ENCODE data around the gene STATH.
"Not testable (repeated sequence)": the region's sequence is repeated elsewhere in the genome, so short reads cannot be mapped to it uniquely, and the experiment has no call there.

Gene STATH, protein sequence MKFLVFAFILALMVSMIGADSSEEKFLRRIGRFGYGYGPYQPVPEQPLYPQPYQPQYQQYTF

DNA sequence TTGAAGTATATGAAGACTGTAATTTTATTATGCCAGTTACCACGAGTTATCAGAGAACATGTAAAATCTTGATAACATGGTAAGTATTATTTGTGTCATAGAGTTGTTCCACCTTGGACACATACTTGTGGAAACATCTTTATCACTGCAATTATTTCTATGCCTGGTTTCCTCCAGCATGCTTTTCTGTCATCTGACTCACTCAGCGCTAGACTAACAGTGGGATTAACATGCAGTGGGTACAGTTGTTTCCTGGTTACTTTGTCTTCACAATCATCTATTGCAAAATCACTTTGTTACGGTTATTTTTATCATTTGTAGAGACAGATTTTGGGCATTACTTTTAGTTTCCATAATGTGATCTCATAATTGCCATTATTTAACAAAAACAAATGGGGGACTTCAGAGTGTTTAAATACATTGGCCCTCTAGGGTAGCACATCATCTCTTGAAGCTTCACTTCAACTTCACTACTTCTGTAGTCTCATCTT lies at the start of gene STATH:
Gene STATH (plus strand): TSS at position 441 of the 491 bp plus-strand sequence. CDS start 2,472 bp downstream, outside the sequence.
- no peak for DNase-seq

DNA sequence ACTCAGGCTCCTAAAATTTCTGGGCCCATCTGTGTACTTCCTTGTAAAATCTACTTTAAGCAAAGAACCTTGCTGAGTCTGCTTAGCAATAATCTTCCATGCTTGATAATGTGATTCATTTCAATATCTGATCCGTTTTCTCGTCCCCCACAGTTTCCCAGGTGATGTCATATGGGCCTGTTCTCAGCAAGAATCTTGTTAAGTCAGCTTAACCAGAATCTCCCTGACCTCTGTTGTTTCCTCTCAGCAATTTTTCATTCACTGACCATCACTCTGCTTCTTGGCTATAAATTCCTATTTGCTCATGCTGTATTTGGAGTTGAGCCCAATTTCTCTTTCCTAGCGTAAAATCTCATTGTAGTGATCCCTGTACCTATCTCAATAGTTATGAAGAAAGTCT lies 44.2 kb upstream of the STATH start:
- DNase-seq = no peak

DNA sequence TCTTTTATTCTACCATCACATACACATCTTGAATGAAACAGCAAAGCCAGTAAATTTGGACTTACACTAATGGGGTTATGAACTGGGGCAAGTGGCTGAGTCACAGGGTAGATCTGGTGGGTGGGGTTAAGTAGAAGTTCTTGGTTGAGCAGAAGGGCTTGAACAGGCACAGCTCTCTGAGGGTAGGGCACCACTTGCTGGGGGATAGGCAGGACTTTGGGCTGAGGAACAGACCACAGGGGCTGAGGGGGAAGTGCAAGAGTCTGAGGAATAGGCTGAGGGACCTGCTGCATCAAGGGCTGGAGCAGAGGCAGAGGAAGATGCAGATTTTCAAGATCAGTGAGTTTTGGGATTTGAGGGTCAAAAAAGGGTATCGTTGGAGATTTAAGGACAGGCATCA lies 38.6 kb upstream of the STATH start:
- DNase-seq = no peak

DNA sequence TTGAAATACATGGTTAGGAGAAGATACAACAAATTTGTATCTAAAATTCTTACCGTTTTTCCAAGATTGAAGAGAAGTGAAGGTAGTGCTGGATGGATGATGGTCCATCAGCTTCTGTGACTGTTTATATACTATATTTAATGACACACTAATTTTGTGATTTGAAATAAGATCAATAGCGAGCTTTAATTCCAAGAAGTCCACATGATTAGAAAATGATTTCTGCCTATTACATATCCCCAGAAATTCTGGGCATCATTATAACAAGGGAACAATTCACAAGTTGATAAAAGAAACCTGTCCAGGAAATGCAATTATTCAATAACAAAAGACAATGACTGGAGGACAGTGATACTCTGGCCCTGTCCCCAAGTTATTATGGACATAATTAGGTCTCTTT lies 30.1 kb upstream of the STATH start, which contains the start of gene CSN2:
Gene CSN2 (minus strand): TSS at position 101 of the 400 bp plus-strand sequence. CDS start 4,733 bp downstream, outside the sequence.
- no peak for DNase-seq

DNA sequence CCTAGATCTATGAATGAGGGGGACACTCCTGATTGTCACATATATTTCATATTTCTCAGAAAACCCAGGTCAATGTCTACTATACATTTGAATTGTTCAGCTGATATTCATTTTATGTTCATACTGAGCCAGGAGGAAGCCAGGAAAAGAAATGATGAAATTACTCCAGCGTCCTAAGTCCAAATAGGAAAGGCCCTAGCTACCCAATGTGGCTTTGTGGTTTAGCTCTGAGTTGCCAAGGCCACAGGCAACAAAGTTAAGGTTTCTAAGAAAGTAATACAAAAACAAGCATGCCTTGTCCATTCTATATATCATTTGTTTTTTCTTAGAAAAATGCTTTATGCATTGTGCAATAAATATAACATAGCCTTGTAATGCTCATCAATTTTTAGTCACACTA lies 25.7 kb upstream of the STATH start:
- no peak for DNase-seq

DNA sequence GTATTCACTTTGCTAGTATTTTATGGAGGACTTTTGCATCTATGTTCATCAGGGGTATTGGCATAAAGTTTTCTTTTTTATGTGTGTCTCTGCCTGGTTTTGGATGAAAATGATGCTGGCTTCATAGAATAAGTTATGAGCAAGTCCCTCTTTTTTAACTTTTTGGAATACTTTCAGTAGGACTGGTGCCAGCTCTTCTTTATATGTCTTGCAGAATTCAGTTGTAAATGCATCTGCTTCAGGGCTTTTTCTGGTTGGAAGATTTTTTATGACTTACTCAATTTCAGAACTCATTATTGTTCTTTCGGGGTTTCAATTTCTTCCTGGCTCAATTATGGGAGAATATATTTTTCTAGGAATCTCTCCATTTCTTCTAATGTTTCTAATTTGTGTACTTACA lies 21.1 kb upstream of the STATH start:
- DNase-seq = no peak

DNA sequence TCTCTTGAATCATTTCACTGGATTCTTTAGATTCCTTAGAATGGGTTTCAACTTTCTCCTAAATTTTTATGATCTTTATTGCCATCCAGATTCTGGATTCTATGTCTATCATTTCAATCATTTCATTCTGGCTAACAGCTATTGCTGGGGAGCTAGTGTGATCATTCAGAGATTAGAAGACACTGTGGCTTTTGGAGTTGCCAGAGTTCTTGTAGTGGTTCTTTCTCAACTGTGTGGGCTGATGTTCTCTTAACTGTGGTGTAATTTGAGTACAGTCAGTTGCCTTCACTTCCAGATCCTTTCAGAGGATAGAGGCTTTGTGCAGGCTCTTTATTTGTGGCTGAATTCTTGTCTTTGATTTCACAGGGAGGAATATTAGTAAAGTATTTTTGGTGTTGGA lies 18.2 kb upstream of the STATH start:
- DNase-seq = no peak

DNA sequence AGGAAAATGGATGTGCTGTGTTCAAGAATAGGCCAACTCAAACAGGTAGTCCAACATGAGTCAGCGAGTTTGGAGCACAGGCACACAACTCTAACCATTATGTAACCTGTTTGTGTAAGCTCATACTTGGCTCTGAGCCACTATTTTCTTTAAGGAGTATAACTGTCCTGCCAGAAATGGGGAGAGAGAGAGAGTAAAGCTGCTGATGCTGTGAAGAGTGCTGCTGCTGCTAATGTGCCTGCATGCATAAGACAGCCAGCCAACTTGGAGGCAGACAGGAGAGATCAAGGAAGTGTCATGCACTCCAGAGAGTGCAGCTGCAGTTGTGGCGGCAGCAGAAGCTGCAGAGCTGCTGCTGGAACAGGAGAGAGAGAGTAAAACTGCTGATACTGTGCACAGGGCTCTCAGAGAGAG lies 11.7 kb upstream of the STATH start:
- no peak for DNase-seq

DNA sequence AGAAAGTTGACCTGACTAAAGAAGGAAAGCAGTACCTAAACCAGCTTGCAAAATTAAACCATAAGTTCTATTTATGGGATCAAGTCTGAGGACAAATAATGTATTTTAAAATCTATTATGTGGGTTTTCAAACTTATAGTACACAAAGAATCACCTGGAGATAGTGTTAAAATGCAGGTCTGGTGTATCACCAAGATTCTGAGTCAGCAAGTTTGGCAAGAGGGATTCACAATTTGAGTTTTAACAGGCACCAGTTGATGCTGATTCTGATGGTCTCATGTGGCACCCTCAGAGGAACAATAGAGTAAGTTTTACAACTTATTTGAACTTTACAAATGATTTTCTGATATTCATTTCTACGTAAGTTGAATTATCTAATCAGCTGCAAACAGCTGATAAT lies 9.1 kb upstream of the STATH start:
- DNase-seq = no peak

DNA sequence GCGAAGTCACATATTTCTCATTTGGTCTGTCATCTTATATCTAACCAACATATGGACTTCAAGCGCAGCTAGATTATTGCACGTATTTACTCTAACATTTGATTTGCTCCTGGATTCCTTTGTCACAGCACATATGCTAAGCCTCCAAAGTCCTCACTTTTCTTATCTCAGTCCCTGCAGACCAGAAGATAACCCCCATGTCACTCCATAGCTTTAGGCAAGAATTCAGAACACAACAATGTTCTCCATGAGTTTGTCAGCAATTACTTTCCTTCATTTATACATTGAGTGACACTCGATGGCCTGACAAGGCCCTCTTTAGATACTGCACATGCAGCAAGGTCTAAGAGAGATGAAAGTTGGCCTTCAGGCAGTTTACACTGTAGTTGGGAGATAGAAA lies 4.8 kb upstream of the STATH start:
- DNase-seq = no peak

DNA sequence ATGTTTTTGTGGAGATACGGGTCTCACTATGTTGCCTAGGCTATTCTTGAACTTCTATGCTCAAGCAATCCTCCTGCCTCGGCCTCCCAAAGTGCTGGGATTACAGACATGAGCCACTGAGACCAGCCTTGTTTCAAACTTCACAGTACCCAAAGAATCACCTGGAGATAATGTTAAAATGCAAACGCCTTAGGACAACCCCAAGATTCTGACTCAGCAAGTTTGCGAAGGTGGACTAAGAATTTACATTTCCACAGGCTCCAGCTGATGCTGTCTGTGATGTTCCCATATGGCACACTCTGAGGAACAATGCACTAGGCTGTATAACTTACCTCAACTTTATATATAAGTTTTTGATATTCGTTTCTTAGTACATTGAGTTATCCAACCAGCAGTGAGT lies 984 bp upstream of the STATH start:
- DNase-seq = no peak

DNA sequence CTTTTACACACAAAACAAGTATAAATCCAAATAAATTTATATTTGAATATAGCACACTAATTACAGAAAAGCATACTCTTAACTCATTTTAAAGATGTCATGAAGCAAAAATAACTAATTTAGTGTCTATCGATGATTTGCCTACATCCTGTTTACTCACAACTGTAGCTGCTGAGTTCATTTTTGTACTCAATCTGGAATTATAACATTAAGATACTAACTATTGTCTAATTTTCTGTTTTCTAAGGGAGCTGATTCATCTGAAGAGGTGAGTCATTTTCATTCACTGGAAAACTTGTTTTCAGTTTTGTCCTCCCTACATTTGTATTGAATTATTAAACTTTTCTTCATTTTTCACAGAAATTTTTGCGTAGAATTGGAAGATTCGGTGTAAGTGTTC lies 3.7 kb downstream of the STATH start:
- DNase-seq = no peak

DNA sequence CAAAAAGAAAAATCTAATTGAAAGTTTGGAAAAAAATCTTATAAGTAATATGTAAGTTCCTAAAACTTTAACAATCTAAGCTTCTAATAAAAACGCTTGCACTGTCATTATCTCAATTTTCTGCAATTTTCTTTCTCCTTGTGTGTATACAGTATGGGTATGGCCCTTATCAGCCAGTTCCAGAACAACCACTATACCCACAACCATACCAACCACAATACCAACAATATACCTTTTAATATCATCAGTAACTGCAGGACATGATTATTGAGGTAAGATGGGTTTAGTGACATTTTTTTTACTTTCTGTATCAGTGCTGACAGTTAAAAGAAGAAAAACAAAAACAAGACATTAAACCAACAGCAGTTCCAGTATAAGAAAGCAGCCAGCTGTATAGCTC lies 4.9 kb downstream of the STATH start:
- DNase-seq = no peak

DNA sequence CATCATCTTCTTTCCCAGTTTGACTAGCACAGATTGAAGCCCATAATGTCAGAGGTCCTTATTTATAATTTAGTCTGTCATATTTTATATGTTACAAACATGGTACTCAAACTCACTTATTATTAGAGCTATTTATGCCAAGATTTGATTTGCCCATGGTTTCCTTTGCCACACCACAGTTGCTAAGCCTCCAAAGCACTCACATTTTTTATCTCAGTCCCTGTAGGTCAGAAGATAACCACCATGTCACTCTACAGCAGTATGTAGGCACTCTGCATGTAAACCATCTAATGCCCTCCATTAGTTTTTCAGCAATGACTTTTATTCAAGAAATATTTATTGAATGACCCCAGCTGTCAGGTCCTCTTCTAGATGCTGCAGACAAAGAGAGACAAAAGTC lies 6.7 kb downstream of the STATH start:
- DNase-seq = no peak

DNA sequence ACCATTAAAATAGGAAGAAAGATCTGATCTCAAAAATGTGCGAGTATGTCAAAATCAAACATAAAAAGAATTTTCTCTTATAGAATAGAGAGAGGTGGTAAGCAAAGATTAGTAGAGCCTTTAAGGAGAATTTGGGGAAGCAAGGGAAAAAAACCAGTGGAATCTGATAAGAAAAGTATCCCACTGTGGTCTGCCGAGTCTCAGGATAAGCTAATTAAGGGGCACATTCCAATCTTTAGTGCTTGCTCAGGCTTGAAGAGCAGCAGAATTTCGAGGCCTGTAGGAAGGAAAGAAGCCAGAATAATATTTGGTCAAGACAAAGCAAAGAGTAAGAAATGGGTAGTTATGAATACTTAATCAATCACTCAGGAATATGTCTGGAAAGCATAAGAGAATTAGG lies 13.0 kb downstream of the STATH start:
- no peak for DNase-seq

DNA sequence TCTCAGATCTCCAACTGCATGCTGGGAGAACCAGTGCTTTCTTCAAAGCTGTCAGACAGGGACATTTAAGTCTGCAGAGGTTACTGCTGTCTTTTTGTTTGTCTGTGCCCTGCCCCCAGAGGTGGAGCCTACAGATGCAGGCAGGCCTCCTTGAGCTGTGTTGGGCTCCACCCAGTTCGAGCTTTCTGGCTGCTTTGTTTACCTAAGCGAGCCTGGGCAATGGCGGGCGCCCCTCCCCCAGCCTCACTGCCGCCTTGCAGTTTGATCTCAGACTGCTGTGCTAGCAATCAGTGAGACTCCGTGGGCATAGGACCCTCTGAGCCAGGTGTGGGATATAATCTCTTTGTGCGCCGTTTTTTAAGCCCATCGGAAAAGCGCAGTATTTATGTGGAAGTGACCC lies 23.2 kb downstream of the STATH start:
- DNase-seq = not testable (repeated sequence)

DNA sequence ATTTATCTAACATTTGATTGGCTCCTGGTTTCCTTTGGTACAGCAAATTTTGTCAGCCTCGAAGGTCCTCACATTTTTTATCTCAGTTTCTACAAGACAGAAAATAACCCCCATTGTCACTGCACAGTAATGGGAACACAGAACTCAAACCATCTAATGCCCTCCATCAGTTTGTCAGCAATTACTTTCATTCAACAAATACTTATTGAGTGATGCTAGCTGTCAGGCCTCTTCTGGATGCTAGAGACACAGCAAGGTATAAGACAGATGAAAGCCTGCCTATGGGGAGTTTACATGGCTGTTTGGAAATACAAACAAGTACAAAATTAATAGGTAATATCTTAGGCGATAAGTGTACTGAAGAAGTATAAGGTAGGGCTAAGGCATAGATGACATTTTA lies 27.5 kb downstream of the STATH start:
- no peak for DNase-seq

DNA sequence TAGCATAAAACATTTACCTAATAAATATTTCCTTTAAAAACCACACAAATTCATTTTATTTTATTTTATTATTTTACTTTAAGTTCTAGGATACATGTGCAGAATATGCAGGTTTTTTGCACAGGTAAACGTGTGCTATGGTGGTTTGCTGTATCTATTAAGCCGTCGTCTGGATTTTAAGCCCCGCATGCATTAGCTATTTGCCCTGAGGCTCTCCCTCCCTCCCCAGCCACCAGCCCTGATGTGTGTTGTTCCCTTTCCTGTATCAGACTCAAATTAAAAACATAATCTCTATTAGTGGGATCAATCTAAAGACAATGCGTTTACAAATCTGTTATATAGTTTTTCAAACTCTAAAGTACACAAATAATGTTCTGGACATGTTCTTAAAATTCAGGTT lies 31.2 kb downstream of the STATH start:
- no peak for DNase-seq

DNA sequence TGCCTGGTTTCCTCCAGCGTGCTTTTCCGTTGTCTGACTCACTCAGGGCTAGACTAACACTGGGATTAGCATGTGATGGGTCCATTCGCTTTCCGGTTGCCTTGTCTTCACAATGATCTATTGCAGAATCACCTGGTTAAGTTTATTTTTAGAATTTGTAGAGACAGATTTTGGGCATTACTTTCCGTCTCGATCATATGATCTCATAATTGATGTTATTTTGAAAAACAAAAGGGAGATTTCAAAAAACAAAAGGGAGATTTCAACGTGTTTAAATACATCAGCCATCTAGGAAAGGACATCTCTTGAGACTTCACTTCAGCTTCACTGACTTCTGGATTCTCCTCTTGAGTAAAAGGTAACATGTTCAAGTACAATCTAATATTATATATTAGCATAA lies 32.4 kb downstream of the STATH start, which contains the start of gene HTN3:
Gene HTN3 (plus strand): TSS at position 301 of the 400 bp plus-strand sequence. CDS start 2,282 bp downstream, outside the sequence.
- DNase-seq = not testable (repeated sequence)

DNA sequence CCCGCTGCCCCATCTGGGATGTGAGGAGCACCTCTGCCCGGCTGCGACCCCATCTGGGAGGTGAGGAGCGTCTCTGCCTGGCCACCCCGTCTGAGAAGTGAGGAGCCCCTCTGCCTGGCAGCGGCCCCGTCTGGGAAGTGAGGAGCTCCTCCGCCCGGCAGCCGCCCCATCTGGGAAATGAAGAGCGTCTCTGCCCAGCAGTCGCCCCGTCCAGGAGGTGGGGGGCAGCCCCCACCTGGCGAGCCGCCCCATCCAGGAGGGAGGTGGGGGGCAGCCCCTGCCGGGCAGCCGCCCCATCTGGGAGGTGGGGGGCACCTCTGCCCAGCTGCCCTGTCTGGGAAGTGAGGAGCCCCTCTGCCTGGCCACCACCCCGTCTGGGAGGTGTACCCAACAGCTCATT lies 41.8 kb downstream of the STATH start:
- DNase-seq = not testable (repeated sequence)

DNA sequence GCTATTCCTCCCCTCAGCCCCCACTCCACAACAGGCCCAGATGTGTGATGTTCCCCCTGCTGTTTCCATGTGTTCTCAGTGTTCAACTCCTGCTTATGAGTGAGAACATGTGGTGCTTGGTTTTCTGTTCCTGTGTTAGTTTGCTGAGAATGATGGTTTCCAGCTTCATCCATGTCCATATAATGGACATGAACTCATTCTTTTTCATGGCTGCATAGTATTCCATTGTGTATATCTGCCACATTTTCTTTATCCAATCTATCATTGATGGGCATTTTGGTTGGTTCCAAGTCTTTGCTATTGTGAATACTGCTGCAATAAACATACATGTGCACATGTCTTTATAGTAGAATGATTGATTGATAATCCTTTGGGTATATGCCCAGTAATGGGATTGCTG lies 44.2 kb downstream of the STATH start:
- DNase-seq = not testable (repeated sequence)

DNA sequence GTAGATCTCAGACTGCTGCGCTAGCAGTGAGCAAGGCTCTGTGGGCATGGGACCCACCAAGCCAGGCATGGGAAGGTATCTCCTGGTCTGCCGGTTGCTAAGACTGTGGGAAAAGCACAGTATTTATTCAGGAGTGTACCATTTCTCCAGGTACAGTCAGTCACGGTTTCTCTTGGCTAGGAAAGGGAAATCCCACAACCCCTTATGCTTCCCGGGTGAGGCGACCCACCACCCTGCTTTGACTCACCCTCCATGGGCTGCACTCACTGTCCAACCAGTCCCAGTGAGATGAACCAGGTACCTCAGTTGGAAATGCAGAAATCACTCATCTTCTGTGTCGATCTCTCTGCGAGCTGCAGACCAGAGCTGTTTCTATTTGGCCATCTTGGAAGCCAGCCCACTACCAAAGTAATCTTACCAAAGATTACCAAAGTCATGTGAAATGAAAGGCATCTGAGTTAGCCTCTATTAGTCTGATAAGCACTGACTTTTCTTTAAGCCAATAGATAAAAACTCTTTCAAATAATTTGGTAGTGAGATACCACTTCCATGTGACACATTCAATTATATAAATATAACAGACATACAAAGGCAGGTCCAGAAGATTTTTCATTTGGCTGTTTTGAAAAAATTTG lies 46.0 kb downstream of the STATH start:
- DNase-seq = no peak

DNA sequence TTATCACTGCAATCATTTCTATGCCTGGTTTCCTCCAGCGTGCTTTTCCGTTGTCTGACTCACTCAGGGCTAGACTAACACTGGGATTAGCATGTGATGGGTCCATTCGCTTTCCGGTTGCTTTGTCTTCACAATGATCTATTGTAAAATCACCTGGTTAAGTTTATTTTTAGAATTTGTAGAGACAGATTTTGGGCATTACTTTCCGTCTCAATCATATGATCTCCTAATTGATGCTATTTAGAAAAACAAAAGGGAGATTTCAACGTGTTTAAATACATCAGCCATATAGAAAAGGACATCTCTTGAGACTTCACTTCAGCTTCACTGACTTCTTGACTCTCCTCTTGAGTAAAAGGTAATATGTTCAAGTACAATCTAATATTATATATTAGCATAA lies 54.4 kb downstream of the STATH start, which contains the start of gene HTN1:
Gene HTN1 (plus strand): TSS at position 301 of the 400 bp plus-strand sequence. CDS start 2,639 bp downstream, outside the sequence.
- not testable (repeated sequence) for DNase-seq
